ENCODE results near the gene HNF1B.

The HNF1B gene

DNA sequence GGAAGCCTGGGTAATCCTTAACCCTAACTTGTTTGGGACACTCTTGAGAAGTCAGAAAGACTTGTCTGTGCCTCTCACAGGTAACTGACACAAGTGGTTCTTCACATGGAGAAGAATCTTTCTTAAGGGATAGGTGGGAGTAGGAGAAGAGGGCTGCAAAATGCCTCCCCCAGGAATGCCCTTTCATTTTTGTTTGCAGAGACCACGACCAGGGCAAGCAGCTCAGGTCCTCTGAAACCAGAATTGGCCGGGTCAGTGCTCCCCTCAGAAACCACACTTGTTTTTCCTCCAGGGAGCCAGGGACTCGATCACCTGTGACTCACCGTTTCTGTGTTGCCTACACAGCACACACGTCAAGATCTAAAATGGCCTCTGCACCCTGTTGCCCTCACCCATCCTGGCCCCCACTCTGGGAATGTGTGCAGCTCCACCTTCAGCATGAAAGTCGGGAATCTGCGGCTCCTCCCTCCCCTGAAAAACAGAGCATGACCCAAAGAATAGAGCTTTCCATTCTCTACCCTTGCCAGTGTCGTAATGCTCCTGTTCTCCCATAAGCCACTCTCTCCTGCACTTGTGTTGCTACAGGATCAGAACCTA lies 36.1 kb downstream of the HNF1B start:
- no peak for DNase-seq (ENCODE audit: low read depth, low spot score)
- TF ChIP-seq, protein P1, sequence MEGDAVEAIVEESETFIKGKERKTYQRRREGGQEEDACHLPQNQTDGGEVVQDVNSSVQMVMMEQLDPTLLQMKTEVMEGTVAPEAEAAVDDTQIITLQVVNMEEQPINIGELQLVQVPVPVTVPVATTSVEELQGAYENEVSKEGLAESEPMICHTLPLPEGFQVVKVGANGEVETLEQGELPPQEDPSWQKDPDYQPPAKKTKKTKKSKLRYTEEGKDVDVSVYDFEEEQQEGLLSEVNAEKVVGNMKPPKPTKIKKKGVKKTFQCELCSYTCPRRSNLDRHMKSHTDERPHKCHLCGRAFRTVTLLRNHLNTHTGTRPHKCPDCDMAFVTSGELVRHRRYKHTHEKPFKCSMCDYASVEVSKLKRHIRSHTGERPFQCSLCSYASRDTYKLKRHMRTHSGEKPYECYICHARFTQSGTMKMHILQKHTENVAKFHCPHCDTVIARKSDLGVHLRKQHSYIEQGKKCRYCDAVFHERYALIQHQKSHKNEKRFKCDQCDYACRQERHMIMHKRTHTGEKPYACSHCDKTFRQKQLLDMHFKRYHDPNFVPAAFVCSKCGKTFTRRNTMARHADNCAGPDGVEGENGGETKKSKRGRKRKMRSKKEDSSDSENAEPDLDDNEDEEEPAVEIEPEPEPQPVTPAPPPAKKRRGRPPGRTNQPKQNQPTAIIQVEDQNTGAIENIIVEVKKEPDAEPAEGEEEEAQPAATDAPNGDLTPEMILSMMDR (IDR thresholded peaks at IDR 0.05; ENCODE audit: insufficient read depth, low read length, missing control alignments), result no peak
- ChIA-PET CTCF (interaction anchor here (0.8 to 3.0 kb wide), 4 partner anchors 9 to 62 kb away, joined by 3 to 8 read pairs (median 3); no protein-coding TSS in a partner anchor), POLR2A (no interaction called here)
- no peak overlapping the region for H3K4me3 ChIP-seq (ENCODE audit: low read depth, low read length)

GRCh38 chr17:37708008-37708615 lies 36.7 kb downstream of the HNF1B start:
- ChIA-PET CTCF (interaction anchor here (0.8 to 3.0 kb wide), 3 partner anchors 10 to 63 kb away, joined by 3 to 8 read pairs (median 3); no protein-coding TSS in a partner anchor), POLR2A (no interaction called here)
- DNase-seq (ENCODE audit: low read depth, low spot score), result no peak
- TF ChIP-seq, protein P1 (IDR thresholded peaks at IDR 0.05; ENCODE audit: insufficient read depth, low read length, missing control alignments), result no peak
- no peak overlapping the region for H3K4me3 ChIP-seq (ENCODE audit: low read depth, low read length)

DNA sequence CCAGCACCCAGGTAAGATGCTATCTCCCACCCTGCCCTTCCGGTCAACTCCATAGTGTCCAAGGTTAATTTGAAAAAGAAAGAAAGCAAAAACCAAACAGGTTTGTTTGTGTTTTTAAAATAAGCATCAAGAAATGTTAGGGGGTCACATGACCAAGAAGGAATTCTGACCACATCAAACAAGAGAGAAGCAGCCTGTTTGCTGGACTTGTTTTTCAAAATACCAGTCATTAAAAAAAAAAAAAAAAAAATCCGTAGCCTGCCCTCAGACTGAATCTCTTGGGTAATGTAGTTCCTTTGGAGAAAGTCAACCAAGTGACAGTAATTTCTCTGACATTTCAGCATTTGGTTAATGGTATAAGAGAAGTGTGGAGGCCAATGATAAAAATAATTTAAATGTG lies 38.4 kb downstream of the HNF1B start:
- TF ChIP-seq, protein P1 (IDR thresholded peaks at IDR 0.05; ENCODE audit: insufficient read depth, low read length, missing control alignments), result no peak
- ChIA-PET POLR2A (no interaction called here), CTCF (interaction anchor here (1.0 to 1.4 kb wide), 2 partner anchors 10 to 44 kb away, joined by 3 to 4 read pairs; no protein-coding TSS in a partner anchor)
- DNase-seq (ENCODE audit: low read depth, low spot score), result no peak
- H3K4me3 ChIP-seq (ENCODE audit: low read depth, low read length), result no peak overlapping the region

- DNase-seq (ENCODE audit: low read depth, low spot score), result peak; percentile 66
- H3K4me3 ChIP-seq (ENCODE audit: low read depth, low read length), result no peak overlapping the region
- POLR2A ChIA-PET, result interaction anchor here (1.0 kb wide), 1 partner anchor 14 kb away, joined by 5 read pairs; no protein-coding TSS in a partner anchor
- CTCF ChIA-PET, result interaction anchor here (0.8 to 4.1 kb wide), 11 partner anchors 10 to 114 kb away, joined by 3 to 31 read pairs (median 5); no protein-coding TSS in a partner anchor
- TF ChIP-seq, protein P1 (IDR thresholded peaks at IDR 0.05; ENCODE audit: insufficient read depth, low read length, missing control alignments), result no peak
Measured at GRCh38 chr17:37702598-37702997, 42.3 kb downstream of the HNF1B start.

DNA sequence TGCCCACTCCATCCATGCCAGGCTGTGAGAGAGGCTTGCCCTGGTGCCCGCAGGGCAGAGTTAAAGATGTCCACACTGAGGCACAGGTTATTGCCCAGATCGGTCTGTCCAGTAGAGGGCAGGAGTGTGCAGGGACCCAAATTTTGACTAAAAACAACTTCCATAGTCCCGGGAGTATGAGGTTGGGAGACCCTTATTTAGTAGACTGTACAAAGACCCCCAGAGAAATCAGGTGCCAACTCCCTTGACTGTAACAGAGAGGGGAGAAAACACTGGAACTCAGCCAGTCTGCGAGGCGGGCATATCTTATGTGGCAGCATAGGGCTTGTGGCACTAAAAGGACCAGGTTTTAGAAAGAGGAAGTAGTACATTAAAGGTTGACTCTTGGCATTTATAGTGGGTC lies 43.4 kb downstream of the HNF1B start:
- H3K4me3 ChIP-seq (ENCODE audit: low read depth, low read length), result no peak overlapping the region
- TF ChIP-seq, protein P1 (IDR thresholded peaks at IDR 0.05; ENCODE audit: insufficient read depth, low read length, missing control alignments), result peak; percentile 32
- POLR2A ChIA-PET, result no interaction called here
- CTCF ChIA-PET, result interaction anchor here (0.8 to 4.1 kb wide), 9 partner anchors 11 to 115 kb away, joined by 3 to 31 read pairs (median 11); partner anchors contain the start of gene SYNRG
- no peak for DNase-seq (ENCODE audit: low read depth, low spot score)

DNA sequence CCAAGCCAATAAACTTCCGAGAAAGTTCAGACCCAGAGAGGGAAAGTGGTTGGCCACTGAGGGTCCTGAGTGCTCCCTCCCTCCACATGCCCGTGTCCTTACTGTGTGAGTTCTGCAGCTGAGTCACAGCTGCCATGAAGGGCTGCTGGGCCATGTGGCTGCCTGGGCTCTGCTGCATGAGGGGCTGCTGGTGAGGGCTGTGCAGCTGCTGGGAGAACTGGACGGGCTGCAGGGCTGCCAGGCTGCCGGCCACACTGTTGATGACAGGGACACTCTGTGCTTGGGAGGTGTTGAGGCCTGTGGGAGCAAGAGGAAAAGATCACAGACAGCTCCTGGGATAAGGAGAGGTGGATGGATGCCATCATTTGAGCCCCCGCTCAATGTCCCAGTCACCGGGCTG lies 44.0 kb downstream of the HNF1B start:
- H3K4me3 ChIP-seq (ENCODE audit: low read depth, low read length), result no peak overlapping the region
- ChIA-PET POLR2A (no interaction called here), CTCF (interaction anchor here (0.6 to 4.1 kb wide), 10 partner anchors 10 to 129 kb away, joined by 3 to 31 read pairs (median 9); partner anchors contain the start of gene SYNRG)
- DNase-seq (ENCODE audit: low read depth, low spot score), result no peak
- TF ChIP-seq, protein P1 (IDR thresholded peaks at IDR 0.05; ENCODE audit: insufficient read depth, low read length, missing control alignments), result no peak
